Natural killer cell (primary cell): Measurements from ENCODE around the gene FXN. TPM values are rescaled to one million over a fixed set of nuclear protein-coding genes. Genes with fewer than 3 reads are reported as not detected.

Experiments used
- ATAC-seq, 3 donors: fragments of 150-1000 bp in 2 of 3; fragments of 200-7000 bp in 1 of 3; cut with Tn5 transposase; 1 replicate in 1 of 3; 2 replicates in 2 of 3; pipeline ENCODE4 v1.10.0; 2021; ENCODE audit warnings: mild to moderate bottlenecking in 2 of 3, moderate library complexity in 2 of 3
- DNase-seq, 2 donors: peaks; one replicate each; pipeline versions ENCODE4 v3.0.0 to v3.0.0-alpha.2; 2013 to 2021; ENCODE audit warnings: mixed read lengths in 1 of 2
- H3K27ac ChIP-seq: one replicate; pipeline ENCODE4 v1.5.1; 2013; ENCODE audit warnings: mild to moderate bottlenecking, low read length
- H3K27me3 ChIP-seq: one replicate; pipeline ENCODE4 v1.6.1; 2013; ENCODE audit warnings: low read length; ENCODE audit not compliant: control insufficient read depth, insufficient read depth
- H3K36me3 ChIP-seq: one replicate; pipeline ENCODE4 v1.6.1; 2013; ENCODE audit warnings: low read length; ENCODE audit not compliant: control insufficient read depth, insufficient read depth
- H3K4me1 ChIP-seq: one replicate; pipeline ENCODE4 v1.6.1; 2013; ENCODE audit warnings: low read length; ENCODE audit not compliant: control insufficient read depth, insufficient read depth
- H3K4me3 ChIP-seq: one replicate; pipeline ENCODE4 v1.5.1; 2013; ENCODE audit warnings: low read length
- H3K9me3 ChIP-seq: one replicate; pipeline ENCODE4 v1.6.1; 2013; ENCODE audit warnings: low read length; ENCODE audit not compliant: control insufficient read depth, insufficient read depth
- H3K27ac Mint-ChIP-seq, 2 donors: one replicate each; pipeline ENCODE4 v1.8.0; 2022; ENCODE audit warnings: mild to moderate bottlenecking in 2 of 2, mixed read lengths in 2 of 2, moderate library complexity in 1 of 2
- H3K27me3 Mint-ChIP-seq, 2 donors: one replicate each; pipeline ENCODE4 v1.8.0; 2022; ENCODE audit warnings: low read depth in 2 of 2, mixed read lengths in 2 of 2
- H3K36me3 Mint-ChIP-seq: one replicate; pipeline ENCODE4 v1.8.0; 2022; ENCODE audit warnings: mixed read lengths
- H3K4me1 Mint-ChIP-seq, 2 donors: one replicate each; pipeline ENCODE4 v1.8.0; 2022; ENCODE audit warnings: mixed read lengths in 2 of 2
- H3K4me3 Mint-ChIP-seq: one replicate; pipeline ENCODE4 v1.8.0; 2022; ENCODE audit warnings: mild to moderate bottlenecking, moderate library complexity, mixed read lengths
- H3K9me3 Mint-ChIP-seq, 2 donors: one replicate each; pipeline ENCODE4 v1.8.0; 2022; ENCODE audit warnings: mixed read lengths in 2 of 2
- CTCF ChIP-seq: fragments of 200-600 bp; IDR thresholded peaks from one replicate; pipeline ENCODE4 v1.8.0; 2022; ENCODE audit warnings: antibody characterized with exemption
- WGBS: methylation state at CpG from one replicate; pipeline ENCODE4 v1.1.7; 2013; ENCODE audit warnings: missing lambda C conversion rate; ENCODE audit not compliant: insufficient coverage; 5-methylcytosine and 5-hydroxymethylcytosine counted together
- intact Hi-C: fragments of 100-400 bp; cut with micrococcal nuclease; formaldehyde crosslinking; loops from one replicate; pipeline ENCODE4 v1.14.2; 2022
- total RNA-seq, 4 donors: library from RNA; stranded (reverse); fragments of 120-200 nt in 1 of 4; gene quantifications; one replicate each; pipeline versions ENCODE4 v1.2.3 to v1.2.4, GENCODE V29; 2013 to 2022

FXN gene
- total RNA-seq, 3 donors from 2014 or later (not counting 1 experiment from before 2014, with no cell fraction given), result 11.5 to 19.4 (median 18.9) TPM

- H3K36me3 Mint-ChIP-seq, result no peaks in the 10 kb centered on the region
- no peaks in the 10 kb centered on the region for H3K9me3 ChIP-seq
- H3K4me3 Mint-ChIP-seq, result no peak overlapping the region
- H3K27ac ChIP-seq, result no peak overlapping the region
- no peaks in the 10 kb centered on the region for H3K9me3 Mint-ChIP-seq
- TF ChIP-seq CTCF, result no peak
- ATAC-seq (no peak), DNase-seq (no peak)
- intact Hi-C loops, result no loop called here
- no peaks in the 10 kb centered on the region for H3K4me1 ChIP-seq
- no peak overlapping the region for H3K27ac Mint-ChIP-seq
- H3K4me1 Mint-ChIP-seq, result no peaks in the 10 kb centered on the region
- WGBS, result 87% methylated on average over 2 of the region's 2 CpGs
- no peaks in the 10 kb centered on the region for H3K27me3 ChIP-seq
- no peaks in the 10 kb centered on the region for H3K27me3 Mint-ChIP-seq
- H3K36me3 ChIP-seq, result no peaks in the 10 kb centered on the region
- H3K4me3 ChIP-seq, result no peak overlapping the region
These were observed 51.2 kb downstream of the FXN start for GRCh38 chr9:69086769-69087168.

GRCh38 chr9:69089082-69089481 lies 53.5 kb downstream of the FXN start:
- WGBS, result 93% methylated on average over 5 of the region's 5 CpGs
- no peaks in the 10 kb centered on the region for H3K36me3 Mint-ChIP-seq
- TF ChIP-seq CTCF, result no peak
- no peak for DNase-seq
- Histone ChIP-seq H3K4me1 (no peaks in the 10 kb centered on the region), H3K9me3 (no peaks in the 10 kb centered on the region), H3K36me3 (no peaks in the 10 kb centered on the region), H3K27me3 (no peaks in the 10 kb centered on the region), H3K27ac (no peak overlapping the region), H3K4me3 (no peak overlapping the region)
- H3K27me3 Mint-ChIP-seq, result no peaks in the 10 kb centered on the region
- no peak overlapping the region for H3K4me3 Mint-ChIP-seq
- no peaks in the 10 kb centered on the region for H3K4me1 Mint-ChIP-seq
- H3K9me3 Mint-ChIP-seq, result no peaks in the 10 kb centered on the region
- no peak for ATAC-seq
- intact Hi-C loops, result no loop called here
- H3K27ac Mint-ChIP-seq, result no peak overlapping the region

DNA sequence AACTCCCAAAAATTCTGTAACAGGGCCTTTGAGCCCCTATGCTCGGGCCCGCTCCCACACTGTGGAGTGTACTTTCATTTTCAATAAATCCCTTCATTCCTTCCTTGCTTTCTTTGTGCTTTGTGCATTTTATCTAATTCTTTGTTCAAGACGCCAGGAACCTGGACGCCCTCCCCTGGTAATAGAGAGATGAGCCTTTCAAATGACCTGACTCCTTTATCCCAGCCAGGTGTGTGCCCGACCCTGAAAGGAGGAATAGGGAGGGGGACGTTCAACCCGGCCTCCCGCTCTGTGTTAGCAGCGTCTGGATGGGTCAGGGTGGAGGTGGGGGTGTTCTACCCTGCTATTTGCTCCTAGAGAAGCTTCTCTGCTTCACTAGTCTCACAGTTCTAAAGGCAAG lies 53.9 kb downstream of the FXN start:
- ATAC-seq, result no peak
- H3K27me3 Mint-ChIP-seq, result no peaks in the 10 kb centered on the region
- no peak for TF ChIP-seq CTCF
- 79% methylated on average over 9 of the region's 9 CpGs for WGBS
- Histone ChIP-seq H3K27ac (no peak overlapping the region), H3K36me3 (no peaks in the 10 kb centered on the region), H3K4me3 (no peak overlapping the region), H3K9me3 (no peaks in the 10 kb centered on the region), H3K27me3 (no peaks in the 10 kb centered on the region), H3K4me1 (no peaks in the 10 kb centered on the region)
- no peak overlapping the region for H3K4me3 Mint-ChIP-seq
- H3K27ac Mint-ChIP-seq, result no peak overlapping the region
- no peaks in the 10 kb centered on the region for H3K9me3 Mint-ChIP-seq
- no peaks in the 10 kb centered on the region for H3K36me3 Mint-ChIP-seq
- intact Hi-C loops, result no loop called here
- no peak for DNase-seq
- no peaks in the 10 kb centered on the region for H3K4me1 Mint-ChIP-seq

DNA sequence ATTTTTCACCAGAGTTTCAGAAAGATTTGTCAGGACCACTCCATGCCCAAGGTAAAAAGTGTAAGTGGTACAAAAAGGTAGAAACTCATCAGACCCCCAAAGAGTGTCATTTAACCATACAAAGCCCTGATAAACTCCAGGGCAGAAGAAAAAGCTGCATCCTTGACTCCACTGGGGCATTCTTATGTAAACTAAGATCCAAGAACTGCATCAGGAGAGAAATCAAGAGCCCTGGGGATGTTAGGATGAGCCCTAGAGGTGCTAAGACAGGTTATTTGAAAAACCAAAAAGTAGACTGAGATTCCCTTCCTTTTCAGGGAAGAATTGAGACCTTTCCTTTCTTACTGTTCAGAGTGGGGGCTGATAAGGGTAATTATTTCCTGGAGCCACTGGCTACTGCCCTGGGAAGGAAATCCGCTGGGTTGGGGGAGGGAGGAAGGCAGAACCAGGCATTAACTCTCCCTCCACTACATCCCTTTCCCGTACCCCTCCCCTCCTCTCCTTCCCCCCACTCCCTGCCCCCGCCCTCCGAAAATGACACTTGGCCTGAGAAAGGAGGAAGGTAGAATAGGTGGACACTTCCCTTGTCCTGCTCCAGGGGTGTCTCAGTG lies 54.7 kb downstream of the FXN start:
- Histone ChIP-seq H3K36me3 (no peaks in the 10 kb centered on the region), H3K4me1 (no peaks in the 10 kb centered on the region), H3K27me3 (no peaks in the 10 kb centered on the region), H3K27ac (no peak overlapping the region), H3K9me3 (no peaks in the 10 kb centered on the region), H3K4me3 (no peak overlapping the region)
- H3K4me3 Mint-ChIP-seq, result no peak overlapping the region
- H3K27me3 Mint-ChIP-seq, result no peaks in the 10 kb centered on the region
- H3K4me1 Mint-ChIP-seq, result no peaks in the 10 kb centered on the region
- ATAC-seq, result no peak
- TF ChIP-seq CTCF, result no peak
- no CpG with 5 or more reads among the region's 4 CpGs for WGBS
- no peaks in the 10 kb centered on the region for H3K9me3 Mint-ChIP-seq
- no peak for DNase-seq
- intact Hi-C loops, result no loop called here
- no peaks in the 10 kb centered on the region for H3K36me3 Mint-ChIP-seq
- H3K27ac Mint-ChIP-seq, result no peak overlapping the region
